HepG2 (cell line): ENCODE data around the gene RCAN2. TPM values are rescaled to one million over a fixed set of nuclear protein-coding genes. Genes with fewer than 3 reads are reported as not detected.
"Not testable (repeated sequence)": the region's sequence is repeated elsewhere in the genome, so short reads cannot be mapped to it uniquely, and the experiment has no call there.

Experiments used
- ATAC-seq: fragments of 200-7000 bp; cut with Tn5 transposase; 3 replicates; pipeline ENCODE4 v1.9.1; 2020; ENCODE audit warnings: mild to moderate bottlenecking, moderate library complexity
- BruUV-seq: library from RNA; stranded (reverse); fragments of 400-500 nt; replicated peaks from 2 replicates; lab custom pipeline; 2021; lab: Mats Ljungman, UMichigan
- CTCF ChIA-PET: fragments of 300-600 bp; formaldehyde crosslinking; extraction: SDS; loops from one replicate; lab custom pipeline; 2021; ENCODE audit warnings: low total read pairs, inconsistent platforms, low intra/inter-chr PET ratio; lab: Yijun Ruan, JAX
- POLR2A ChIA-PET: fragments of 350-600 bp; sonication (Branson Sonifier 250); formaldehyde crosslinking; loops from one replicate; lab custom pipeline; 2020; ENCODE audit warnings: antibody characterized with exemption, inconsistent platforms; lab: Yijun Ruan, JAX
- DNase-seq: peaks from one replicate; pipeline ENCODE4 v3.0.0-alpha.2; 2015; ENCODE audit warnings: low spot score
- FAIRE-seq: peaks from 3 replicates; lab custom pipeline; 2011; peaks lifted over from hg19 to GRCh38; lab: Jason Lieb, UNC
- H2AFZ ChIP-seq: one replicate; pipeline ENCODE4 v1.6.1; 2011; ENCODE audit warnings: low read length, inconsistent platforms
- H3K27ac ChIP-seq: fragments of 300-600 bp; 3 replicates; pipeline ENCODE4 v1.8.0; 2011; ENCODE audit warnings: mixed run types, mild to moderate bottlenecking, mixed read lengths, low read length, inconsistent platforms; ENCODE audit not compliant: insufficient read depth; ENCODE audit errors: extremely low read length
- H3K27me3 ChIP-seq, 2 experiments: fragments of 200-600 bp in 1 of 2; 2 replicates in 1 of 2; 3 replicates in 1 of 2; pipeline versions ENCODE4 v1.6.0 to v1.8.0; 2011; ENCODE audit warnings: low read length in 2 of 2, mild to moderate bottlenecking in 2 of 2, moderate library complexity in 2 of 2, inconsistent platforms in 1 of 2; ENCODE audit not compliant: insufficient read depth in 2 of 2, control insufficient read depth in 1 of 2
- H3K36me3 ChIP-seq, 2 experiments: fragments of 200-600 bp in 1 of 2; replicated peaks in 1 of 2; 2 replicates in 1 of 2; 3 replicates in 1 of 2; pipeline versions ENCODE4 v1.5.1 to v1.8.0; 2011; ENCODE audit warnings: low read length in 2 of 2, inconsistent platforms in 1 of 2; ENCODE audit not compliant: insufficient read depth in 2 of 2, control insufficient read depth in 1 of 2
- H3K4me1 ChIP-seq: 2 replicates; pipeline ENCODE4 v1.5.1; 2012; ENCODE audit warnings: low read length, inconsistent platforms; ENCODE audit not compliant: insufficient read depth
- H3K4me2 ChIP-seq: 2 replicates; pipeline ENCODE4 v1.6.0; 2011; ENCODE audit warnings: low read depth, low read length, inconsistent platforms
- H3K4me3 ChIP-seq, 3 experiments: fragments of 200-600 bp in 1 of 3; sonication (generic), shearing (Covaris generic) in 1 of 3; replicated peaks in 1 of 3; 2 replicates each; pipeline ENCODE4 v1.5.1; 2011 to 2016; ENCODE audit warnings: low read length in 3 of 3, inconsistent platforms in 2 of 3, low read depth in 2 of 3, mild to moderate bottlenecking in 2 of 3, control low read depth in 1 of 3, mixed read lengths in 1 of 3; ENCODE audit not compliant: insufficient read depth in 1 of 3
- H3K79me2 ChIP-seq: one replicate; pipeline ENCODE4 v1.6.1; 2011; ENCODE audit warnings: low read length, inconsistent platforms; ENCODE audit not compliant: insufficient read depth
- H3K9ac ChIP-seq: 2 replicates; pipeline ENCODE4 v1.6.0; 2011; ENCODE audit warnings: mild to moderate bottlenecking, low read depth, low read length, inconsistent platforms; ENCODE audit not compliant: insufficient read depth
- H3K9me3 ChIP-seq: 2 replicates; pipeline ENCODE4 v1.5.1; 2012; ENCODE audit warnings: mild to moderate bottlenecking, low read length
- H4K20me1 ChIP-seq: 2 replicates; pipeline ENCODE4 v1.6.0; 2011; ENCODE audit warnings: inconsistent platforms, mild to moderate bottlenecking, low read length, moderate library complexity; ENCODE audit not compliant: insufficient read depth
- ASH2L ChIP-seq: fragments of 300-600, 200-600 bp; sonication (generic); IDR thresholded peaks from 2 replicates; pipeline ENCODE4 v1.7.0; 2017; ENCODE audit warnings: low read depth, mild to moderate bottlenecking, moderate library complexity, mixed read lengths, low read length; ENCODE audit not compliant: insufficient read length
- CENPX ChIP-seq: sonication (generic); formaldehyde crosslinking; IDR thresholded peaks from 2 replicates; pipeline ENCODE4 v1.9.0; 2021; ENCODE audit warnings: mild to moderate bottlenecking, missing genetic modification reagents, moderate library complexity
- NR3C1 ChIP-seq: sonication (generic); formaldehyde crosslinking; IDR thresholded peaks from 2 replicates; pipeline ENCODE4 v1.4.0; 2020; ENCODE audit warnings: missing genetic modification reagents
- ZNF30 ChIP-seq: sonication (generic); formaldehyde crosslinking; IDR thresholded peaks from 2 replicates; pipeline ENCODE4 v1.5.0; 2020; ENCODE audit warnings: mild to moderate bottlenecking, missing genetic modification reagents
- ZNF761 ChIP-seq: sonication (generic); formaldehyde crosslinking; conservative IDR thresholded peaks from 2 replicates; pipeline ENCODE4 v1.4.0; 2020; ENCODE audit warnings: mild to moderate bottlenecking, missing genetic modification reagents
- WGBS: methylation state at CpG from one replicate; pipeline ENCODE4 v1.1.6; 2017; ENCODE audit warnings: low lambda C conversion rate; 5-methylcytosine and 5-hydroxymethylcytosine counted together
- in situ Hi-C: cut with HindIII; loops from 2 replicates; pipeline ENCODE4 v1.10.0; 2017; ENCODE audit warnings: low pct_unique_long_range_greater_than_20kb; ENCODE audit not compliant: extremely low pct_ligation_motif_present
- intact Hi-C: fragments of 100-400 bp; cut with micrococcal nuclease; formaldehyde crosslinking; loops from one replicate; pipeline ENCODE4 v1.10.0; 2022; ENCODE audit not compliant: unreplicated experiment
- polyA plus RNA-seq, 8 experiments: library from polyadenylated mRNA; depleted of rRNA in 3 of 8; stranded (reverse) in 7 of 8; unstranded in 1 of 8; fragments of >200 nt; fragmentation: Illumina TruSeq in 4 of 8; extraction: Trizol in 4 of 8; gene quantifications; 2 replicates each; pipeline versions ENCODE4 v1.2.1 to v1.2.3, GENCODE V29; 2011 to 2016; ENCODE audit warnings: low read depth in 4 of 8, missing spikeins in 1 of 8, mixed read lengths in 1 of 8; ENCODE audit not compliant: insufficient read depth in 1 of 8
- total RNA-seq, 5 experiments: library from RNA; depleted of rRNA; stranded (reverse); fragments of >200 nt; fragmentation: Illumina TruSeq; extraction: Trizol; gene quantifications; 2 replicates each; pipeline ENCODE4 v1.2.3, GENCODE V29; 2016; ENCODE audit warnings: low read depth in 1 of 5
- TF ChIP-seq, protein P1 (sequence below): sonication (generic); formaldehyde crosslinking; IDR thresholded peaks from one replicate; pipeline ENCODE4 v1.5.1; 2020; ENCODE audit warnings: mild to moderate bottlenecking, missing genetic modification reagents; ENCODE audit errors: not compliant biosample characterization
- TF ChIP-seq, protein P2 (sequence below): sonication (generic); formaldehyde crosslinking; IDR thresholded peaks from 2 replicates; pipeline ENCODE4 v1.4.0; 2020; ENCODE audit warnings: mild to moderate bottlenecking, missing genetic modification reagents

Gene RCAN2
- total and polyA plus RNA-seq, 2 of the 13 experiments (the other 11 are each of a cell fraction or from before 2014, with no cell fraction given): not detected

DNA sequence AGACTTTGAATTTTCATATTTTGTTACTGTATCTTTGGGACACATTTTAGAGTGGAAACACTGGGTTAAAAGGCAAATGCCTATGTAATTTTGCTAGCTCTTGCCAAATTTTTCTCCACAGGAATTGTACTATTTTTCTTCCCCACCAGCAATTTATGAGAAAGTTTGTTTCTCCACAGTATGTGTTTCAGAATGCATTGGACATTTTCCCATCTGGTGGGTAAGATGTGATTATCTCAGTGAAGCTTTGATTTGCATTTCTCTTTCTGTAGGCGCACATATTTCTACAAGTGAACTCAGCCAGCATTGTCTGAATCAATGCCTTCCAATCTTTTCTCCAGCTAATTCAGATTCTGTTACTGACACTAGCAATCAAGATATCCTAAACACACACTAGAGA is 157.8 kb downstream of the RCAN2 start:
- Histone ChIP-seq H3K4me2 (no peak overlapping the region), H3K27me3 (no peaks in the 10 kb centered on the region), H3K36me3 (no peaks in the 10 kb centered on the region), H3K4me3 (no peak overlapping the region), H3K4me1 (no peaks in the 10 kb centered on the region), H3K79me2 (no peaks in the 10 kb centered on the region), H3K9me3 (no peaks in the 10 kb centered on the region), H3K27ac (no peak overlapping the region), H3K9ac (no peak overlapping the region), H2AFZ (no peak overlapping the region), H4K20me1 (no peaks in the 10 kb centered on the region)
- 65% methylated on average over 1 of the region's 1 CpG for WGBS
- TF ChIP-seq ZNF30 (CRISPR knock-in tag) (no peak), CENPX (CRISPR knock-in tag) (no peak), NR3C1 (CRISPR knock-in tag) (no peak), ZNF761 (CRISPR knock-in tag) (no peak), ASH2L (no peak)
- TF ChIP-seq, protein P1, sequence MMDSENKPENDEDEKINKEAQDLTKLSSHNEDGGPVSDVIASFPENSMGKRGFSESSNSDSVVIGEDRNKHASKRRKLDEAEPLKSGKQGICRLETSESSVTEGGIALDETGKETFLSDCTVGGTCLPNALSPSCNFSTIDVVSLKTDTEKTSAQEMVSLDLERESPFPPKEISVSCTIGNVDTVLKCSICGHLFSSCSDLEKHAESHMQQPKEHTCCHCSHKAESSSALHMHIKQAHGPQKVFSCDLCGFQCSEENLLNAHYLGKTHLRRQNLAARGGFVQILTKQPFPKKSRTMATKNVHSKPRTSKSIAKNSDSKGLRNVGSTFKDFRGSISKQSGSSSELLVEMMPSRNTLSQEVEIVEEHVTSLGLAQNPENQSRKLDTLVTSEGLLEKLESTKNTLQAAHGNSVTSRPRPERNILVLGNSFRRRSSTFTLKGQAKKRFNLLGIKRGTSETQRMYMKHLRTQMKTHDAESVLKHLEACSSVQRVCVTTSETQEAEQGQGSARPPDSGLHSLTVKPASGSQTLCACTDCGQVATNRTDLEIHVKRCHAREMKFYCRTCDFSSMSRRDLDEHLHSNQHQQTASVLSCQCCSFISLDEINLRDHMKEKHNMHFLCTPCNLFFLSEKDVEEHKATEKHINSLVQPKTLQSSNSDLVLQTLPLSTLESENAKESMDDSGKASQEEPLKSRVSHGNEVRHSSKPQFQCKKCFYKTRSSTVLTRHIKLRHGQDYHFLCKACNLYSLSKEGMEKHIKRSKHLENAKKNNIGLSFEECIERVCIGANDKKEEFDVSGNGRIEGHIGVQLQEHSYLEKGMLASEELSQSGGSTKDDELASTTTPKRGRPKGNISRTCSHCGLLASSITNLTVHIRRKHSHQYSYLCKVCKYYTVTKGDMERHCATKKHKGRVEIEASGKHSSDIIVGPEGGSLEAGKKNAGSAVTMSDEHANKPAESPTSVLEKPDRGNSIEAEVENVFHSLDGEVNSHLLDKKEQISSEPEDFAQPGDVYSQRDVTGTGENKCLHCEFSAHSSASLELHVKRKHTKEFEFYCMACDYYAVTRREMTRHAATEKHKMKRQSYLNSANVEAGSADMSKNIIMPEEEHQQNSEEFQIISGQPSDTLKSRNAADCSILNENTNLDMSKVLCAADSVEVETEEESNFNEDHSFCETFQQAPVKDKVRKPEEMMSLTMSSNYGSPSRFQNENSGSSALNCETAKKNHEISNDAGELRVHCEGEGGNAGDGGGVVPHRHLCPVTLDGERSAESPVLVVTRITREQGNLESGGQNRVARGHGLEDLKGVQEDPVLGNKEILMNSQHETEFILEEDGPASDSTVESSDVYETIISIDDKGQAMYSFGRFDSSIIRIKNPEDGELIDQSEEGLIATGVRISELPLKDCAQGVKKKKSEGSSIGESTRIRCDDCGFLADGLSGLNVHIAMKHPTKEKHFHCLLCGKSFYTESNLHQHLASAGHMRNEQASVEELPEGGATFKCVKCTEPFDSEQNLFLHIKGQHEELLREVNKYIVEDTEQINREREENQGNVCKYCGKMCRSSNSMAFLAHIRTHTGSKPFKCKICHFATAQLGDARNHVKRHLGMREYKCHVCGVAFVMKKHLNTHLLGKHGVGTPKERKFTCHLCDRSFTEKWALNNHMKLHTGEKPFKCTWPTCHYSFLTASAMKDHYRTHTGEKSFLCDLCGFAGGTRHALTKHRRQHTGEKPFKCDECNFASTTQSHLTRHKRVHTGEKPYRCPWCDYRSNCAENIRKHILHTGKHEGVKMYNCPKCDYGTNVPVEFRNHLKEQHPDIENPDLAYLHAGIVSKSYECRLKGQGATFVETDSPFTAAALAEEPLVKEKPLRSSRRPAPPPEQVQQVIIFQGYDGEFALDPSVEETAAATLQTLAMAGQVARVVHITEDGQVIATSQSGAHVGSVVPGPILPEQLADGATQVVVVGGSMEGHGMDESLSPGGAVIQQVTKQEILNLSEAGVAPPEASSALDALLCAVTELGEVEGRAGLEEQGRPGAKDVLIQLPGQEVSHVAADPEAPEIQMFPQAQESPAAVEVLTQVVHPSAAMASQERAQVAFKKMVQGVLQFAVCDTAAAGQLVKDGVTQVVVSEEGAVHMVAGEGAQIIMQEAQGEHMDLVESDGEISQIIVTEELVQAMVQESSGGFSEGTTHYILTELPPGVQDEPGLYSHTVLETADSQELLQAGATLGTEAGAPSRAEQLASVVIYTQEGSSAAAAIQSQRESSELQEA (CRISPR knock-in tag): no peak
- TF ChIP-seq, protein P2, sequence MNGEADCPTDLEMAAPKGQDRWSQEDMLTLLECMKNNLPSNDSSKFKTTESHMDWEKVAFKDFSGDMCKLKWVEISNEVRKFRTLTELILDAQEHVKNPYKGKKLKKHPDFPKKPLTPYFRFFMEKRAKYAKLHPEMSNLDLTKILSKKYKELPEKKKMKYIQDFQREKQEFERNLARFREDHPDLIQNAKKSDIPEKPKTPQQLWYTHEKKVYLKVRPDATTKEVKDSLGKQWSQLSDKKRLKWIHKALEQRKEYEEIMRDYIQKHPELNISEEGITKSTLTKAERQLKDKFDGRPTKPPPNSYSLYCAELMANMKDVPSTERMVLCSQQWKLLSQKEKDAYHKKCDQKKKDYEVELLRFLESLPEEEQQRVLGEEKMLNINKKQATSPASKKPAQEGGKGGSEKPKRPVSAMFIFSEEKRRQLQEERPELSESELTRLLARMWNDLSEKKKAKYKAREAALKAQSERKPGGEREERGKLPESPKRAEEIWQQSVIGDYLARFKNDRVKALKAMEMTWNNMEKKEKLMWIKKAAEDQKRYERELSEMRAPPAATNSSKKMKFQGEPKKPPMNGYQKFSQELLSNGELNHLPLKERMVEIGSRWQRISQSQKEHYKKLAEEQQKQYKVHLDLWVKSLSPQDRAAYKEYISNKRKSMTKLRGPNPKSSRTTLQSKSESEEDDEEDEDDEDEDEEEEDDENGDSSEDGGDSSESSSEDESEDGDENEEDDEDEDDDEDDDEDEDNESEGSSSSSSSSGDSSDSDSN (CRISPR knock-in tag): no peak
- no peak for FAIRE-seq
- no peak for DNase-seq
- ATAC-seq: no peak
- in situ Hi-C loops (no loop called here), intact Hi-C loops (no loop called here)
- no TSS peak for BruUV-seq
- ChIA-PET POLR2A (no interaction called here), CTCF (no interaction called here)

DNA sequence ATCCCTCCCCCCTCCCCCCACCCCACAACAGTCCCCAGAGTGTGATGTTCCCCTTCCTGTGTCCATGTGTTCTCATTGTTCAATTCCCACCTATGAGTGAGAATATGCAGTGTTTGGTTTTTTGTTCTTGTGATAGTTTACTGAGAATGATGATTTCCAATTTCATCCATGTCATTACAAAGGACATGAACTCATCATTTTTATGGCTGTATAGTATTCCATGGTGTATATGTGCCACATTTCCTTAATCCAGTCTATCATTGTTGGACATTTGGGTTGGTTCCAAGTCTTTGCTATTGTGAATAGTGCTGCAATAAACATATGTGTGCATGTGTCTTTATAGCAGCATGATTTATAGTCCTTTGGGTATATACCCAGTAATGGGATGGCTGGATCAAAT is 158.8 kb downstream of the RCAN2 start:
- in situ Hi-C loops: not testable (repeated sequence)

More for the DNA sequence above, 158.8 kb downstream of the RCAN2 start:
- ATAC-seq, H3K9ac ChIP-seq, H3K4me3 ChIP-seq, POLR2A ChIA-PET, H3K36me3 ChIP-seq, intact Hi-C loops, H3K27me3 ChIP-seq, CTCF ChIA-PET, H3K4me2 ChIP-seq, H2AFZ ChIP-seq, BruUV-seq, FAIRE-seq, H3K79me2 ChIP-seq, H3K4me1 ChIP-seq, H3K27ac ChIP-seq, H3K9me3 ChIP-seq, DNase-seq, H4K20me1 ChIP-seq: not testable (repeated sequence)
